GM20000 (cell line): Measurements from ENCODE around the gene KCNMA1.

Experiments
- DNase-seq: peaks from one replicate; pipeline ENCODE4 v3.0.0; 2012; ENCODE audit warnings: low spot score
- CTCF ChIP-seq: IDR thresholded peaks from 2 replicates; pipeline ENCODE4 v1.5.1; 2012; ENCODE audit warnings: mild to moderate bottlenecking, control low read depth; ENCODE audit errors: extremely low read depth, missing control alignments

The KCNMA1 gene

DNA sequence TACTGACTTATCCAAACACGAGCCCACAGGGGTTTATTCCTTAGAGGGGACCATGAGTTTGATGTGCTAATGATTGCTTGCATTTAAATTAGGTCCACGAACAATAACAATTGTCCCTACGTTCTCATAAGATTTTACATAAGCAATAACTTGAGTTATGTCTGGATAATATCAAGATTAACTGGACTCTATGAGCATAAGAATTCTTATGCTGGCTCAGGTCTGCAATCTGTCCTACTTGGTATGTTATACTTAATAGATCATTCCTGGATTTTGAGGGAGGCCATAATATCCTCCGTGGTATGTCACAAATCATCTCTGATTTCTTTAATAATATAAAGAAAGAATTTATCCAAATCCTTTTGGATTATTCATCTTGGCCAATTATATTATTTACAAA lies 552.3 kb downstream of the KCNMA1 start:
- DNase-seq = no peak
- no peak for TF ChIP-seq CTCF

GRCh38 chr10:77084431-77085144 lies 553.0 kb downstream of the KCNMA1 start:
- no peak for TF ChIP-seq CTCF
- DNase-seq = no peak

DNA sequence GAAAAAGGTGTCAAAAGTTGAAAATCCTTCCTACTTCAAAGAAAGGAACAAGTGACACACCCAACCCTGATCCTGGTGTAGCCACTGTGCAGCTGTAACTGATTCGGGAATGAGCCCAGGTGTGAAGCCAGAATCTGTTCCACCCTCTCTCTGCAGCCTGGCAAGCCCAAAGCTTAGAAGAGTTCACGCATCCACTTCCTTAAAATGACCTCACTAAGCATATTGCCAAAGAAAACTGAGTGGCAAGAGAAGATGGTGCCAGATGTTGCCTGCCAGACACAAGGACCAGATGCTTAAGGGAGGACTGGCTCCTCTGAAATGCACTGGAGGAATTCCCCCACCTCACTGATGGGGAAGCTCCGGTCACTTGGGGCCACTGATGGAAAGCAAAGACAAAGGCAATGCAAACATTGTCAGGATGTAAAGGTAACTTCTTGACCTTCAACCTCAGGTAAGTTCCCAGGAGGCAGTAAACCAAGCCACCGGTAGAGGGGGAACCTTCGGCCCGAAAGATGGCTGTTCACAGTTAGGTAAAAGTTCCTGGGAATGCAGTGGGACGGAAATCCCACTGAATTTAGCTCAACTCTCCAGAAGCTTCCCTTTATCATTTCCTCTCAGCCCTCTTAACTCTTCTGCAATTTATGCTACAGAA lies 554.9 kb downstream of the KCNMA1 start:
- TF ChIP-seq CTCF = no peak
- DNase-seq = no peak

DNA sequence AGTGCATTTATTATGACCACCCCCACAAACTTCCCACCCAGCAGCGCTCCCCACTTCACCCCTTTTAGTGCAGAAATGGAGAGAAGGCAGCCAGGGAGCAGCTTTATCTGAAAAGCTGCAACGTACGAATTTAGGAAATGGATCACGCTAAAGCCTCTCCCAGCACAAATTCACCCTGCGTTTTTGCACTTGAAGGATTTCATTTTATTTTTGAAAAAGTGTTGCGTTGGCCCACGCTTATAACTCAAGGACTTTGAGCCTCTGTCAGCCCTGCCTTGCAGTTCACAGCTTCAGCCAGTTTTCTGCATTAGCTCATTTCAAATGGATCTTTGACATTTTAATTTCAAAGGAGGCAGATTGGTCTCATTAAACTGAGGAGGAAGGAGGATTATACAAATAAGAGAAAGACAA lies 556.1 kb downstream of the KCNMA1 start:
- no peak for DNase-seq
- no peak for TF ChIP-seq CTCF

GRCh38 chr10:77080361-77081027 lies 557.1 kb downstream of the KCNMA1 start:
- DNase-seq = no peak
- TF ChIP-seq CTCF = no peak

GRCh38 chr10:77079592-77080300 lies 557.9 kb downstream of the KCNMA1 start:
- no peak for DNase-seq
- no peak for TF ChIP-seq CTCF
